Suppressor macrophage (primary cell): Measurements from ENCODE around the gene AIF1L.

Experiments
- DNase-seq, 4 experiments: peaks; one replicate each; pipeline ENCODE4 v3.0.0-alpha.2; 2020 to 2022
- total RNA-seq, 17 experiments: gene quantifications; one replicate each; lab custom pipeline; 2026; ENCODE audit warnings: mixed read lengths in 6 of 17, inconsistent platforms in 3 of 17; lab: John Stamatoyannopoulos, UW

AIF1L gene
- total RNA-seq, result 0 to 2.5 (median 0) reads per million in 17 experiments

DNA sequence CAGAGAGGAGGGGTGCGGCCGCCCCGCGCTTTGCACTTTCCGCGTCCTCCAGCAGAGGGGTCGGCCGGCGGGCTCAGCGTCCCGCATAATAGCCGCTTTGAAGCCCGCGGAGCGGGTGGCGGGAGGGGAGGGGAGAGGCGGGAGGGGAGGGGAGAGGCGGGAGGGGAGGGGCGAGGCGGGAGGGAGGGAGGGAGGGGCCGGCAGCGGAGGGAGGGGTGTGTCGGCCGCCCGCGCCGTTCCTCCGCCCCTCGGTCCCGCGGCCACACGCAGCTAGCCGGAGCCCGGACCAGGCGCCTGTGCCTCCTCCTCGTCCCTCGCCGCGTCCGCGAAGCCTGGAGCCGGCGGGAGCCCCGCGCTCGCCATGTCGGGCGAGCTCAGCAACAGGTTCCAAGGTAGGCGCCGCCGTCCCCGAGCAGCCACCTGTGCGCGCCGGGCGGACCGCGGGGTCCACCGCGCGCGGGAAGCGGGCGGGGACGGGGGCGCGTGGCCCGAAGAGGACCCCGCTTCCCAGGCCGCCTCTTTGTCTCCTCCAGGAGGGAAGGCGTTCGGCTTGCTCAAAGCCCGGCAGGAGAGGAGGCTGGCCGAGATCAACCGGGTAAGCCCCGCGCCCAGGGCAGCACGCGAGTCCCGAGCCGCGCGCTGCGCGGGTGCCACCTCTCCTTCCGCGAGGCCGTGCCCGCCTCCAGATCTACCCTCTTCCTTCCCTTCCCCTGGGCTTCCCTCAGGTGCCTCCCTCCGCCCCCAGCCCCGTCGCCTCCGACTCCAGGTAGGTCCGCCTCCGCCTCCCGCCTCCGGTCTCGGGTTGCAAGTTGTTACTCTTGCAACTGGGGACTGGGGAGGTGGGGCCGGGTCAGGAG is at the start of gene AIF1L:
AIF1L (plus strand) TSS at position 263 of the 857 bp plus-strand sequence; CDS start at position 362, 99 bp downstream.
- DNase-seq, result peak in 2 of 4 experiments; percentile 20 to 45

- DNase-seq, result peak; percentile 79 to 92 (median 86)
Measured at GRCh38 chr9:131046581-131047202, 49.6 kb upstream of the AIF1L start.

DNA sequence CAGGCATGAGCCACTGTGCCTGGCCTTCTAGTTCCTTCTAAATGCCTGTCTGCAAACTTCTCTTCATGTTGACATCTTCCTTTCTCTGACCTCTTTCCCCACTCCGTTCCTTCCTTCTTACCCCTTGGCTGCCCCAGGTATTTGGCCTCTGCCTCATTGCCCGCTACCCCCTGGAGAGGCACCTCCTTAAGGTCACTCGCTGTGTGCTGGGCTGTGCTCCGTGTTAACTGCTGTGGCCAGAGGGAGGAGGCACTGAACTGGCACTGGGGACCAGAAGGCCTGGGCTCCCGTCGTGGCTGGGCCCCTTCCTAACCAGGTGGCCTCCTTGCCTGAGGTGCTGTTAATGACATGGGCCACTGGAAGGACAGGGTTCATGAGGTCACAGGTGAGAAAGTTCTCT is 48.0 kb upstream of the AIF1L start:
- no peak for DNase-seq

DNA sequence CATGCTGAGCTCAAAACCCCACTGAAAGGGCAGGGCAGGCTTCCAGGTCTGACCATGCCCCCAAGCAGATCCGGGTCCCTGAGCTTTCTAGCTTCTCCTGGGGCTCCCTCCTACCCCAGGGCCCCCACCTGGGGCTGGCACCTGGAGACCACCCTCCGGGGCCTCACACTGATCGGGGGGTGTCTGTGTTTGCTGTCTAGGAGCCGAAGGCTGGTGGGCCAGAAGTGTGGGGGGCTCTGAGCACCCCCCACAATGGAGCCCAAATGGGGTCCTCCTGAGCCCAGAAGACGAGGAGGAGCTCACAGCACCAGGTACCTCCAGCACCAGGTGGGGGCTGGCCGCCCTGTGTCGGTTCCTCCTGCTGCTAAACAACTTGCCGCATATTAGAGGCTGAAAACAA is 47.5 kb upstream of the AIF1L start:
- no peak for DNase-seq

- peak in 1 of 4 experiments; percentile 34 for DNase-seq
Measured at GRCh38 chr9:131049829-131050715, 46.3 kb upstream of the AIF1L start.

DNA sequence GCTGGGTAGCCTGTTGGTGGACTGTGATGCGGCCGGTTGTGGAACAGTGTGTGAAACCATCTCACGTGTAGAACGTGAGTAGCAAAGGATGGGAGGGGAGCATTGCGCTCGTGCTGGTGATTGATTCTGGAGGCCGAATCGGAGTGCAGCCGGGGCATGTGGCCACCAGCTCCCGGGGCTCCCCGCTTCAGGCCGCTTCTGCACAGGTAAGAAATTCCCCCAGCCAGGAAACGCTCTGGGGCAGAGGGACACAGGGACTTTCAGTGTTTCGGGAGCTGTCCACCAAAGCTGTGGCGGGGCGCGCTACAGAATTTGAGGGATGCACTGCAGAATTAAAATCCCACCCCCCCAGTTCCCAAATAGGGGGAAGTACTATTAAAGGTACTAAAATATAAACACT is 45.5 kb upstream of the AIF1L start:
- DNase-seq, result no peak

DNA sequence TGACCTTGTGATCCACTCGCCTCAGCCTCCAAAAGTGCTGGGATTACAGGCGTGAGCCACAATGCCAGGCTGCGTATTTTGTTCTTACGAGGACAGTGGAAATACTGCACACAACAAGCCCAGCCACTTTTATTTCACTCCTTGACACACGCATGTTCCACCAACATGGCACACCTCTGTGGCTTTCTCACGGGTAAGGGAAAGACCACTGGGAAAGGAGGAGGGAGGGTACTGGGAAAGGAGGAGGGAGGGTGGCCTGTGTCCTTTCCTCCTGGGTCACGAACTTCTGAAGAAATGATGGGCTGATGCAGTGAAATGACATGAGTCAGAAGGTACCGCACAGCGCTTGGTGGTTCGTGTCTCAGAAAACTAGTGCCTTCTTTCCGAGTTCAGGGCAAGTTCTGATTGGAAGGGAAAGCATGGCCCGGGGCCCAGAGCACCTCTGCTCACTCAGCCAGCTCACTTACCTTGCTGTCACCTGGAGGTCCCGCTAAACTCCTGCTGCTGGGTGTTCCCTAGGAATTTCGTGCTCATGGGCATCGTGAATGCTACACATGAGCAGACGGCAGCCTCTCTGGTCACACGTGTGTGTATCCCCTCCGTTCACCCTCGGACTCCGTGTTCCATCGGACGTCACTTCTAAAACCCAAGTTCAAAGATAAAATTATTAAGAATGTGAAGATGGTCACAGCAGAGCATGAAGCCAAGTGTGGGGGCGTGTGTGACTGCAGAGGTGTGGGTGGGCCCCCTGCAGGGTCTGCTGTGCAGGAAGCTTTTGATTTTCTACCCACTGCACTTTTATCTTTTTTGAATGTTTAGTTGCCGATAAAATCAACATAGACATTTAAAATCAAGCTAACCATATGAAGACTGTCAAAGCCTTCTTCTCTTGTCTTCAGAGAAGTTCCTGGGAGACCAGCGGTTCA is 44.5 kb upstream of the AIF1L start:
- DNase-seq, result no peak

DNA sequence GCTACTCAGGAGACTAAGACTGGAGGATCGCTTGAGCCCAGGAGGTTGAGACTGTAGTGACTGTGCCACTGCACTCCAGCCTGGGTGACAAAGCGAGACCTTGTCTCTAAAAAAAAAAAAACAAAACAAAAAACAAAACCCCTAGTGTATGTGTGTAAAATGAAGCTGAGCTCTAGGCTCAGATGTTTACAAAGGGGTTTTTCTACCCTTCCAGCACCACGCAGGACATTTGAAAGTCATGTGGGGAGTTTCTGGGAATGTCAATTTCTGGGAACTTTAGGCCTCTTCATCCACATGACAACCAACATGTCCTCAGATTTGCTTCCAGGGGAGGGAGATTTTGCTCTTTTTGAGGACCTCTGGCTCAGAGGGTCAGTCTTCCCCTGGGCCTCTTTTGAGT is 42.4 kb upstream of the AIF1L start:
- DNase-seq, result no peak

DNA sequence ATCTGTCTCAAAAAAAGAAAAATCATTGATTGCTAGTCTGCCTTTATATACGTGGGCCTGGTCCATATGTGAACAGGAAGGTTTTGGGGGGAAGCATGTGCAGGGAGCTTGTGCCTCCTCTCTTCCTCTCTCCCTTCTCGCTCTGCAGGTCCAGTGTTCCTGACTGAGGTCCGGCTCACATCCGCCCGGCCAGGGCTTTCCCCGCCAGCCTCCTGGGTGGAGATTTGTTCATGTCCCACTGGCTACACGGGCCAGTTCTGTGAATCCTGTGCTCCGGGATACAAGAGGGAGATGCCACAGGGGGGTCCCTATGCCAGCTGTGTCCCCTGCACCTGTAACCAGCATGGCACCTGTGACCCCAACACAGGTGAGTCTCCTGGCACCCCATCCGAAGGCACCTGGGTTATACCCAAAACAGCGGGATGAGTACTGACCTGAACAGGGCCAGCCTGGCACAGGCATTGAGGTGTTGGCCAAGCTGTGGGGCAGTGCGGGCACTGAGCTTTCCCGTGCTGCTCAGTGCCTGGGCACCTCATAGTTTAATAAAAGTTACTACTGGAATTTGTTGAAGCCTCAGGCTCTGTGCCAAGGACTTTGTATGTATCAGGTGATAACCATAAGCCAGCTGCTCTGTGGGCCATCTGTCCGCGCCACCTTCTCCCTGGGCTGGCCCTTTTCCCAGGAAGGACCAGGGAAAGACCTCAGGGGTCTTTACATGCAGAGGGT is 39.4 kb upstream of the AIF1L start:
- no peak for DNase-seq

- DNase-seq, result no peak
Measured at GRCh38 chr9:131060900-131061630, 35.3 kb upstream of the AIF1L start.

DNA sequence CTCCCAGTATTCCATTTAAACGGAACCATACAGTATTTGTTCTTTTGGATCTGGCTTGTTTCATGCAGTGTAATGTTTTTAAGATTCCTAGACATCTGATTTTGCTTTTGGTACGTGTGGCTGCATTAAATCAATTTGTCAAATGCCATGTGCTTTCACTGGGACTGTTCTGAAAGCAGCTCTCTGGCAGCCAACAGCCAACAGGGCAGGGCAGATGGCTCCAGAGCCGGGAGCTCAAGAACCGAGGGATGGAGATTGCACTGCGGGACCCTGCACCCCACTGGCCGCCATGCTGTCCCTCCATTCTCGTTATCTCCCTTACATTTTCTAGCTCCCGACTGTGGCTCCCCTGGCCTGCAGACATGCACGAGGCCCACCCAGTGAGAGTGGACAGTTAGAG is 33.4 kb upstream of the AIF1L start:
- DNase-seq, result no peak

GRCh38 chr9:131065599-131065998 is 30.7 kb upstream of the AIF1L start:
- DNase-seq, result no peak

DNA sequence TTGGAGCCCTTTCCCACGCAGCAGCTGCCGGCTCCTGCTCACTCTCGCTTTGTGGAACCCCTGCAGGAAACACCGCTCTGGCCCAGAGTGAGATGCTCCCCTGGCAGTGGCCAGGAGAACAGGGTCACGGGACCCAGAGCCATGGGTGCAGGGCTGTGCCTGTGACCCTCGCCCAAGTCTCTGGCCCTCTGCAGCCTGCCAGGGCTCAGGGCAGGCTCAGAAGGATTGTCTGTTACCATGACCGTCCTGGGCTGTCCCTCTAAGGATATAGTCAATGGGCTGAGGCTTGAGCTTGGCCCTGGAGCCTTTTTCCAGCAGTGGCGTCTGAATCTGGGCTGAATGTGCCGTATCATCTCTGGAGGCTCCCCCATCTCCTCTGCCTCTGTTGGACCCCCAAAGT is 28.7 kb upstream of the AIF1L start:
- no peak for DNase-seq

- no peak for DNase-seq
Measured at GRCh38 chr9:131068076-131068816, 28.1 kb upstream of the AIF1L start.

DNA sequence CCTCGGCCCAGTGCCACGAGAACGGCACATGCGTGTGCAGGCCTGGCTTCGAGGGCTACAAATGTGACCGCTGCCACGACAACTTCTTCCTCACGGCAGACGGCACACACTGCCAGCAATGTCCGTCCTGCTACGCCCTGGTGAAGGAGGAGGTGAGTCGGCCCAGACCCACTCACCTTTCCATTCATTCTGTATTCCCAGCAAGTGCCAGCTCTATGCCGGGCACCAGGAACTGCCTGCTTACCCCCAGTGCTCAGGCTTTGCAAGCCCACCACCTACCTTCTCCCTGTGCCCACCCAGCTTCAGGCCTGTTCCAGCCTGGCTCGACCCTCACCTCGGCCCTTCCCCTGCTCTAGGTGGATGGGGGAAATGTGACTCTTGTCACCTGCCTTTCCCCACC is 26.6 kb upstream of the AIF1L start:
- DNase-seq, result no peak

- no peak for DNase-seq
Measured at GRCh38 chr9:131072107-131072870, 24.0 kb upstream of the AIF1L start.

DNA sequence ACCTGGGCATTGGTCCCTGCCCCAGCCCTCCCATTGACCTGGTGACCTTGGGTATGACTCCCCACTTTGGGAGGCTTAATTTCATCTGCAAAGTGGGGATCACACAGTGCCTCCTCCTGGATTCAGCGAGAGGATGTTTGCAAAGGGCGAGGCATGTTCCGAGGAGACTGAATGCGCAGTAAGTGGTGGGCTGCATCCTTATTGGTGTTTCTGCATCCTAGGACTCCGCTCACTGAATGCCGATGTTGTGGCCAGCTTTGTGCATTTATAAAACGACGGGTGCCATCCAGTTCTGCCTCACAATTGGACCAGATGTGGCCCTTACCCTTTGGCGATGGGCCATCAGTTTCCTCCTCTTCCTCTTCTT is 23.5 kb upstream of the AIF1L start:
- DNase-seq, result no peak

DNA sequence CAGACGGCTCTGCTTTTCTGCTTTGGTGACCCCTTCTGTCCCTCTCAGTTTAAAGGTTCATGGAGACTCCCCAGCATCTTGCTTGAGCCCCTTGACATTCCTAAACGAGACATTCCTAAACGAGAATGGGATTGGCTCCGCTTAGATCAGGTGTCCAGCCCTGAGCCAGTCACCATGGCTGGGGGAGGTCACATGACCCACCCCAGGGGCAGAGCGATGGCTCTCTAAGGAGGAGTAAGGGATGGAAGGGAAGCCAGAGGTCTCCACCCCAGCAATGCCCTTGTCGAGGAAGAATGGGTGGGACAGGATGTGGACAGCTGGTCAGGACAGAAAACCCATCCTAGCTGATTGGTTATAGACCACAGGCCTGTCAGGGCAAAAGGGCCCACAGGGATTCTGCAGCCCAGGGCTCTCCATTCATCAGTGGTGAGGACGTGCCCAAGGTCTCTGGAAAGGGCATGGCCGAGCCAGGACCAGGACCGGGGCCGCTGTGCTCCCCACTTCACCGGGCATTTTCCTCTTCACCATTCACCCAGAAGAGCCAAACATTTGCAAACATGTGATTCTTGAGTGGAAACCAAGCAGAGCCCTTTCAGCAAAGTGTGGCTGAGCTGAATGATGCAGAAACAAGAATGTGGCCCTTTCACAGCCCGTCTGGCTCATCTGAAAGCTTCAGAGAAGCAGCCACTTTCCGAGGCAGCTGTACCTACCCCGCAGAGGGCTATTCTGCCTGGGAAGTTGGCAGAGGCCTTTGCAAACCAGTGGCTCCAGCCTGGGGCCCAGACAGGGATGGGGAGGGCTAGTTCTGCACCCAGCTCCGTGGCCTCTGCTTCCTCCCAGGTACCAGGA is 19.8 kb upstream of the AIF1L start:
- no peak for DNase-seq
